C4-2B (cell line): ENCODE results near the gene IL3.

Experiments
- H3K27ac ChIP-seq: fragments of 450-650 bp; 2 replicates; pipeline ENCODE4 v1.5.1; 2017
- ZFX ChIP-seq: fragments of 450-650 bp; IDR thresholded peaks from 2 replicates; pipeline ENCODE4 v1.6.1; 2017
- TF ChIP-seq, protein P1 (sequence below): fragments of 450-650 bp; conservative IDR thresholded peaks from 2 replicates; pipeline ENCODE4 v1.5.1; 2017; ENCODE audit warnings: mild to moderate bottlenecking

IL3 gene, protein sequence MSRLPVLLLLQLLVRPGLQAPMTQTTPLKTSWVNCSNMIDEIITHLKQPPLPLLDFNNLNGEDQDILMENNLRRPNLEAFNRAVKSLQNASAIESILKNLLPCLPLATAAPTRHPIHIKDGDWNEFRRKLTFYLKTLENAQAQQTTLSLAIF

GRCh38 chr5:132060501-132061161, at the start of gene IL3:
TSS of gene IL3 (plus strand) at chr5:132060655. CDS start at chr5:132060707, 52 bp downstream.
- TF ChIP-seq, protein P1, sequence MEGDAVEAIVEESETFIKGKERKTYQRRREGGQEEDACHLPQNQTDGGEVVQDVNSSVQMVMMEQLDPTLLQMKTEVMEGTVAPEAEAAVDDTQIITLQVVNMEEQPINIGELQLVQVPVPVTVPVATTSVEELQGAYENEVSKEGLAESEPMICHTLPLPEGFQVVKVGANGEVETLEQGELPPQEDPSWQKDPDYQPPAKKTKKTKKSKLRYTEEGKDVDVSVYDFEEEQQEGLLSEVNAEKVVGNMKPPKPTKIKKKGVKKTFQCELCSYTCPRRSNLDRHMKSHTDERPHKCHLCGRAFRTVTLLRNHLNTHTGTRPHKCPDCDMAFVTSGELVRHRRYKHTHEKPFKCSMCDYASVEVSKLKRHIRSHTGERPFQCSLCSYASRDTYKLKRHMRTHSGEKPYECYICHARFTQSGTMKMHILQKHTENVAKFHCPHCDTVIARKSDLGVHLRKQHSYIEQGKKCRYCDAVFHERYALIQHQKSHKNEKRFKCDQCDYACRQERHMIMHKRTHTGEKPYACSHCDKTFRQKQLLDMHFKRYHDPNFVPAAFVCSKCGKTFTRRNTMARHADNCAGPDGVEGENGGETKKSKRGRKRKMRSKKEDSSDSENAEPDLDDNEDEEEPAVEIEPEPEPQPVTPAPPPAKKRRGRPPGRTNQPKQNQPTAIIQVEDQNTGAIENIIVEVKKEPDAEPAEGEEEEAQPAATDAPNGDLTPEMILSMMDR: no peak
- no peak for TF ChIP-seq ZFX
- no peak within 1 kb of the TSS for H3K27ac ChIP-seq

DNA sequence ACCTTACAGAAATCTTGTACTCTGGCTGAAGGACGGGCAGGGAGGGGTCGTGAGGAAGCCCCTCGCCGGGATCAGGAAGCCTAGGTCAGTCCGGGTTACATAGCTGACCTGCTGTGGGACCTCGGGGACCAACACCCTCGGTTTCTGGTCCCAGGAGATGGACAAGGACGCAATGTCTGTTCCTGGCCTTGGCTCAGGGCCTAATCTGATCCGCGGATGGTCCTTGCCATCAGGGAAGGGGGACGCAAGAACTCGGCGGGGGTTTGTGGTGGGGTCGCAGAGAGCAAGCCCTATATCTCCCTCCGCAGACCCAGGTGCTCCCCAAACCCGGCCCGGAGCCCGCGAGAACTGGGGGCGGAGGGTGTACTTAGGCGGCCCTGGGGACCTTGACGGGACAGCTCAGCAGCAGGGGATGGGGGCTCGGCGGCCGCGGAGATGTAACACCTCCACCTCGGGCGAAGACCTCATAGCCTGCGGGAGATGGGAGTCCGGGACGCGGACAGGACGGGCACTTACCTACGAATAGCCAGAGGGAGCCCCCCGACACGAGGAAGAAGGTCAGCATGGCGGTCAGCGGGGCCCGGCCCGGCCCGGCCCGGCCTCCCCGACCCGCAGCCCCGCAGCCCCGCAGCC, 49.4 kb upstream of the IL3 start:
- H3K27ac ChIP-seq: peak overlapping the region; percentile 1; the same call in 1 of the 2 replicates
- TF ChIP-seq, protein P1: no peak
- TF ChIP-seq ZFX: no peak

- peak within 1 kb of the TSS; percentile 1; the same call in 1 of the 2 replicates for H3K27ac ChIP-seq
- no peak for TF ChIP-seq ZFX
- TF ChIP-seq, protein P1: no peak
Observed at GRCh38 chr5:132011622-132012343, 48.7 kb upstream of the IL3 start, which contains the start of gene ACSL6. TSS of gene ACSL6 (minus strand) at chr5:132011658. CDS start at chr5:132011553, 105 bp downstream.

DNA sequence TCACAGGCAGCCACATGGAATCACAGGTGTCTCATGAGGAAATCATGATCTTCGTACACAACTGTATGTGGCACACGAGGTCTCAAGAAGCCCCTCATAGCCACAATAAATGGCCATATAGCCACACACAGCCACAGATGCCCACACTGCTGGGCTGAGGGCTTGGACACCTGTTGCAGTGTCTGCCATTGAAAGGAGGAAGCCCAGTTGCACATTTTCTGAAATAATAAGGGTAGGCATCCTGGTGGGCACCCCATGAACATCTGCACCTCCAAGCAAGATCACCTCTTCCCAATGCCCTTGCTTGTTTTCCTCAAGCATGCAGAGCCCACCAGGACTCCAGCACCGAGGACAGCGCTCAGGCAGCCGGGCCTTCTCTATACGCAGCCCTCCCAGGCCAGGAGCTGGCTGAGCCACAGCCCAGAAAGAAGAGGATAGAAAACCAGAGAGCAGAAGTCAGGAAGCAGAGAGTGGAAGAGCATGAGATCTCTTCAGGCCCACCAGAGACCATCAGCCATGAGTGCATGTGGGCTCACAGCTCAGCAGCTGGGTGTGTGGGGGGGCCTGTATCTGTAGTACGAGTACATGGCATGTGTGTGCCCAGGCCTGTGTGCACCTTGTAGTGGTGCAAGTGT, 48.0 kb upstream of the IL3 start:
- no peak overlapping the region for H3K27ac ChIP-seq
- TF ChIP-seq, protein P1: no peak
- TF ChIP-seq ZFX: no peak

DNA sequence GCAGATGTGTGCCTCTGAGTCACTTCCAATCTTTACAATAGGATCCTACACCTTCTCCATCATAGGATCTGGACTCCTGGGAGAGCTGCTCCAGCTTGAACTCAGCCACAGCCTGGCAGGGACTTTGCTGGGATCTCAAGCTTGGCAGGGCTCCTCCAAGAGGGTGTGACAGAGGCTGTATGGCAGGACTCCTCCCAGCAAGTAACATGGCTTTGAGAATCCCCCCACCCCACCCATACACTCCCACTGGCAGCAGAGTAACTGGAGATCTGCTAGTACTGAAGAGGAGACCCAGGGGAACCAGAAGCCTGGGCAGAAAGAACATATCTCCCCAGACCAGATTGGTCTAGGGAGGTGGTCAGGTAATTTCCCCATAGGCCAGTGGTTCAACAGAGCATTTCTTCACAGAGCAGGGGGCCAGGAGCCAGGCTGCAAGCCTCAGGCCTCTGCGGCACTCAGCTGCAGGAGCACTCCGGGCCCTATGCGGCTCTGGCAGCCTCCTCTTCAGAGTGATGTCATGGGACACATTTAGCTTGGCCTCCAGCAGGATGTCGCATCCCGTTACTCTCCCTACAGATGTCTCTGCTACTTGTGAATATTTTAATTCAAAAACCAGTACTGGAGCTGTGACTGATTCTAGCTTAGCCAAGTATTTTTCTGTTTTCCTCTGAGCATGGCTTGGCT, 47.3 kb upstream of the IL3 start:
- H3K27ac ChIP-seq: no peak overlapping the region
- TF ChIP-seq, protein P1: no peak
- TF ChIP-seq ZFX: no peak

- TF ChIP-seq, protein P1: no peak
- TF ChIP-seq ZFX: no peak
- H3K27ac ChIP-seq: no peak overlapping the region
Observed at GRCh38 chr5:132013711-132014110, 46.7 kb upstream of the IL3 start.
